SK-N-SH (cell line): ENCODE results near the gene ZSCAN5C. TPM values are rescaled to one million over a fixed set of nuclear protein-coding genes. Genes with fewer than 3 reads are reported as not detected.
"Not testable (repeated sequence)": the region's sequence is repeated elsewhere in the genome, so short reads cannot be mapped to it uniquely, and the experiment has no call there.

Experiments used
- CTCF ChIA-PET: fragments of 300-600, 350-600 bp; formaldehyde crosslinking; extraction: SDS; loops from one replicate; lab custom pipeline; 2021; lab: Yijun Ruan, JAX
- POLR2A ChIA-PET: fragments of 350-600 bp; sonication (Branson Sonifier 250); formaldehyde crosslinking; extraction: SDS; loops from one replicate; lab custom pipeline; 2020; ENCODE audit warnings: antibody characterized with exemption, inconsistent platforms; lab: Yijun Ruan, JAX
- DNase-seq: peaks from one replicate; pipeline ENCODE4 v3.0.0; 2012
- H2AFZ ChIP-seq: fragments of 200-600 bp; sonication (generic); 2 replicates; pipeline ENCODE4 v1.8.1; 2016; ENCODE audit warnings: antibody characterized with exemption, mild to moderate bottlenecking, low read depth
- H3F3A ChIP-seq: fragments of 200-600 bp; sonication (generic); replicated peaks from 2 replicates; pipeline ENCODE3; 2016; ENCODE audit warnings: antibody characterized with exemption, mild to moderate bottlenecking; ENCODE audit not compliant: insufficient read depth
- H3K27ac ChIP-seq, 2 experiments: fragments of 200-500 bp in 1 of 2; fragments of 200-600 bp in 1 of 2; sonication (Bioruptor generic) in 1 of 2; sonication (generic), shearing (Covaris generic) in 1 of 2; 2 replicates each; pipeline versions ENCODE4 v1.5.1 to v1.6.1; 2014 to 2016; ENCODE audit warnings: low read depth in 2 of 2, inconsistent platforms in 1 of 2, low read length in 1 of 2, mild to moderate bottlenecking in 1 of 2, mixed read lengths in 1 of 2
- H3K27me3 ChIP-seq: fragments of 200-600 bp; sonication (generic), shearing (Covaris generic); 2 replicates; pipeline ENCODE4 v1.6.1; 2016; ENCODE audit warnings: mixed run types; ENCODE audit not compliant: insufficient read depth
- H3K36me3 ChIP-seq, 2 experiments: fragments of 200-500 bp in 1 of 2; fragments of 200-600 bp in 1 of 2; sonication (Bioruptor generic) in 1 of 2; sonication (generic) in 1 of 2; replicated peaks in 1 of 2; 2 replicates each; pipeline versions ENCODE3 to v1.5.1; 2014 to 2016; ENCODE audit warnings: low read length in 1 of 2, mild to moderate bottlenecking in 1 of 2; ENCODE audit not compliant: insufficient read depth in 2 of 2, control insufficient read depth in 1 of 2
- H3K4me1 ChIP-seq, 2 experiments: fragments of 200-500 bp in 1 of 2; fragments of 200-600 bp in 1 of 2; sonication (Bioruptor generic) in 1 of 2; sonication (generic), shearing (Covaris generic) in 1 of 2; 2 replicates each; pipeline versions ENCODE4 v1.5.1 to v1.6.1; 2014 to 2016; ENCODE audit warnings: low read depth in 1 of 2, low read length in 1 of 2, mixed run types in 1 of 2; ENCODE audit not compliant: insufficient read depth in 2 of 2, control insufficient read depth in 1 of 2
- H3K4me2 ChIP-seq: fragments of 200-600 bp; sonication (generic), shearing (Covaris generic); 2 replicates; pipeline ENCODE4 v1.6.1; 2017; ENCODE audit warnings: mixed run types
- H3K4me3 ChIP-seq, 2 experiments: fragments of 200-500 bp in 1 of 2; fragments of 200-600 bp in 1 of 2; sonication (Bioruptor generic) in 1 of 2; sonication (generic), shearing (Covaris generic) in 1 of 2; 2 replicates each; pipeline versions ENCODE4 v1.5.1 to v1.8.1; 2014 to 2016; ENCODE audit warnings: low read depth in 2 of 2, inconsistent platforms in 1 of 2, low read length in 1 of 2, mild to moderate bottlenecking in 1 of 2, mixed read lengths in 1 of 2, moderate library complexity in 1 of 2
- H3K79me2 ChIP-seq: fragments of 200-600 bp; sonication (generic); 2 replicates; pipeline ENCODE4 v1.8.1; 2017; ENCODE audit warnings: mild to moderate bottlenecking; ENCODE audit not compliant: insufficient read depth
- H3K9ac ChIP-seq: fragments of 200-600 bp; sonication (generic); 2 replicates; pipeline ENCODE4 v1.6.1; 2017; ENCODE audit warnings: mixed run types
- H3K9me2 ChIP-seq: fragments of 200-600 bp; sonication (generic); 2 replicates; pipeline ENCODE4 v1.6.1; 2017; ENCODE audit warnings: mixed run types
- H3K9me3 ChIP-seq: fragments of 200-600 bp; sonication (generic); 2 replicates; pipeline ENCODE4 v1.6.1; 2017; ENCODE audit warnings: mixed run types, mild to moderate bottlenecking, moderate library complexity
- H4K20me1 ChIP-seq: fragments of 200-600 bp; sonication (generic); 2 replicates; pipeline ENCODE4 v1.6.1; 2017; ENCODE audit warnings: mild to moderate bottlenecking, mixed run types; ENCODE audit not compliant: insufficient read depth
- CTCF ChIP-seq: fragments of 200-600 bp; sonication (generic); IDR thresholded peaks from 2 replicates; pipeline ENCODE4 v1.6.1; 2017; ENCODE audit warnings: antibody characterized with exemption, mild to moderate bottlenecking, moderate library complexity
- FOSL2 ChIP-seq: IDR thresholded peaks from 2 replicates; pipeline ENCODE4 v1.4.0; 2012; ENCODE audit warnings: low read depth, mild to moderate bottlenecking, moderate library complexity, borderline replicate concordance
- FOXM1 ChIP-seq: IDR thresholded peaks from 2 replicates; pipeline ENCODE4 v1.4.0; 2012; ENCODE audit warnings: low read depth, mild to moderate bottlenecking
- GABPA ChIP-seq: IDR thresholded peaks from 2 replicates; pipeline ENCODE4 v1.4.0; 2012; ENCODE audit warnings: low read depth, mild to moderate bottlenecking
- JUND ChIP-seq: IDR thresholded peaks from 2 replicates; pipeline ENCODE4 v1.4.0; 2012
- MAX ChIP-seq: IDR thresholded peaks from 2 replicates; pipeline ENCODE4 v1.4.0; 2012; ENCODE audit warnings: low read depth
- NRF1 ChIP-seq: IDR thresholded peaks from 2 replicates; pipeline ENCODE4 v1.6.1; 2012; ENCODE audit warnings: low read depth, mild to moderate bottlenecking, low read length
- POLR2AphosphoS5 ChIP-seq: IDR thresholded peaks from 2 replicates; pipeline ENCODE4 v1.6.1; 2012; ENCODE audit warnings: low read depth, low read length
- RCOR1 ChIP-seq: fragments of 150-350 bp; IDR thresholded peaks from 2 replicates; pipeline ENCODE4 v1.6.1; 2017; ENCODE audit warnings: antibody characterized with exemption, low read length
- YY1 ChIP-seq: IDR thresholded peaks from 2 replicates; pipeline ENCODE4 v1.4.0; 2012; ENCODE audit warnings: low read depth, mild to moderate bottlenecking
- WGBS: methylation state at CpG from one replicate; pipeline ENCODE4 v1.1.6; 2017; ENCODE audit warnings: low lambda C conversion rate; 5-methylcytosine and 5-hydroxymethylcytosine counted together
- polyA plus RNA-seq, 3 experiments: library from polyadenylated mRNA; depleted of rRNA; stranded (reverse); fragments of >200 nt; gene quantifications; 2 replicates each; pipeline ENCODE4 v1.2.3, GENCODE V29; 2012

ZSCAN5C gene
- polyA plus RNA-seq, 1 of the 3 experiments (the other 2 are of a cell fraction), result not detected

- Histone ChIP-seq H3K4me3 (no peak overlapping the region), H3K27ac (no peak overlapping the region), H3K9me2 (no peaks in the 10 kb centered on the region), H3F3A (no peaks in the 10 kb centered on the region)
- CTCF ChIA-PET, result interaction anchor here (1.2 kb wide), 2 partner anchors 14 to 125 kb away, joined by 4 to 5 read pairs; no protein-coding TSS in a partner anchor
- POLR2A ChIA-PET, result no interaction called here
- TF ChIP-seq POLR2AphosphoS5 (no peak), CTCF (no peak), MAX (no peak), RCOR1 (no peak)
- TF ChIP-seq, all 33 proteins: peak for 0
- WGBS, result 15% methylated on average over 10 of the region's 10 CpGs
- no peaks in the 10 kb centered on the region for H3K9me3 ChIP-seq
- no peak for DNase-seq
- no peak overlapping the region for H3K4me2 ChIP-seq
- H3K27me3 ChIP-seq, result peaks cover 45% of the 10 kb centered on the region; the same call in 1 of the 2 replicates
- H3K36me3 ChIP-seq, result no peaks in the 10 kb centered on the region
- H2AFZ ChIP-seq, result no peak overlapping the region
- H3K4me1 ChIP-seq, result no peaks in the 10 kb centered on the region
- no peaks in the 10 kb centered on the region for H4K20me1 ChIP-seq
- H3K79me2 ChIP-seq, result no peaks in the 10 kb centered on the region
- H3K9ac ChIP-seq, result no peak overlapping the region
Observed at GRCh38 chr19:56191711-56192110, 10.4 kb upstream of the ZSCAN5C start.

GRCh38 chr19:56193981-56194640 lies 8.0 kb upstream of the ZSCAN5C start:
- Histone ChIP-seq H3K4me3 (no peak overlapping the region), H4K20me1 (no peaks in the 10 kb centered on the region), H3K9me3 (no peaks in the 10 kb centered on the region), H3K9ac (no peak overlapping the region), H3F3A (no peaks in the 10 kb centered on the region), H3K27me3 (peaks cover 54% of the 10 kb centered on the region; the same call in 1 of the 2 replicates), H3K36me3 (no peaks in the 10 kb centered on the region), H3K9me2 (no peaks in the 10 kb centered on the region), H3K79me2 (no peaks in the 10 kb centered on the region), H3K4me1 (no peaks in the 10 kb centered on the region), H3K27ac (no peak overlapping the region), H3K4me2 (no peak overlapping the region), H2AFZ (no peak overlapping the region)
- DNase-seq, result no peak
- WGBS, result 48% methylated on average over 12 of the region's 12 CpGs
- ChIA-PET CTCF (interaction anchor here (1.0 to 1.4 kb wide), 3 partner anchors 22 to 128 kb away, joined by 3 read pairs; no protein-coding TSS in a partner anchor), POLR2A (no interaction called here)
- TF ChIP-seq NRF1 (no peak), YY1 (no peak), FOSL2 (no peak), FOXM1 (no peak), JUND (no peak), GABPA (no peak), CTCF (no peak)

GRCh38 chr19:56197646-56198045 lies 4.4 kb upstream of the ZSCAN5C start, which contains the start of gene ZSCAN5B:
Gene ZSCAN5B (minus strand): TSS chr19:56197783. CDS start chr19:56193052, 4,731 bp downstream.
- H4K20me1 ChIP-seq, H3K4me2 ChIP-seq, H2AFZ ChIP-seq, H3K79me2 ChIP-seq, H3K4me3 ChIP-seq, H3F3A ChIP-seq, H3K27ac ChIP-seq, H3K36me3 ChIP-seq, H3K9me2 ChIP-seq, H3K9ac ChIP-seq, DNase-seq, H3K9me3 ChIP-seq, H3K4me1 ChIP-seq, POLR2A ChIA-PET: not testable (repeated sequence)
- H3K27me3 ChIP-seq, result peaks cover 51% of the 10 kb centered on the region; the same call in 1 of the 2 replicates
- CTCF ChIA-PET, result interaction anchor here (0.7 kb wide), 1 partner anchor 621 kb away, joined by 3 read pairs; no protein-coding TSS in a partner anchor
- WGBS, result 69% methylated on average over 23 of the region's 23 CpGs
